Vagina (tissue), 2 donors: ENCODE measurements around the gene NUS1.

Experiments used
- POLR2A ChIP-seq, 2 donors: fragments of 450-650 bp; IDR thresholded peaks; one replicate each; pipeline ENCODE4 v1.6.1; 2017; ENCODE audit warnings: antibody characterized with exemption in 2 of 2, mild to moderate bottlenecking in 2 of 2, moderate library complexity in 2 of 2
- POLR2AphosphoS5 ChIP-seq, 2 donors: sonication (generic); formaldehyde crosslinking; IDR thresholded peaks; one replicate each; pipeline ENCODE4 v1.9.0; 2017; ENCODE audit warnings: antibody characterized with exemption in 2 of 2, mild to moderate bottlenecking in 2 of 2, low read depth in 1 of 2; ENCODE audit not compliant: insufficient read depth in 1 of 2
- TF ChIP-seq, protein P1 (sequence below), 3 experiments: fragments of 450-650 bp in 2 of 3; fragments of 200-600 bp in 1 of 3; sonication (generic) in 1 of 3; IDR thresholded peaks; one replicate each; pipeline ENCODE4 v1.5.1; 2017 to 2019; ENCODE audit warnings: antibody characterized with exemption in 3 of 3, mild to moderate bottlenecking in 2 of 3, moderate library complexity in 2 of 3

DNA sequence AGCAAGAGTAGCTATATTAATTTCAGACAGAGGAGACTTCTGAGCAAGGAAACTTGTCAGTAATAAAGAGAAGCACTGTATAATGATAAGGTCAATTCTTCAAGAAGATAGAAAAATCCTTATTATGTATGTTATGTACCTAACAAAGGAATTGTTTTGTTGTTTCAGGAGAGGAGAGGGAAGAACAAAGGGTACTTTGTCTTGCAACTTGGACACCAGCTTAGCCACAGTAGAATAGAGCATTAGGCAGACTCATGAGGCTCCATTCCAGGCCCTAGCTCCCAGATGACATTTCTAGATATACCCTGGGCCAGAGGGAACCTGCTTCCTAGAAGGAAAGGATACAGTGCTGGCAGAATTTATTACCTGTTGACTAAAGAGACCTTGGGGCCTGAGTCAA, 6.5 kb upstream of the NUS1 start:
- TF ChIP-seq POLR2A (IDR thresholded peaks at IDR 0.05) (no peak), POLR2AphosphoS5 (IDR thresholded peaks at IDR 0.05; ENCODE audit: insufficient read depth in 1 of 2, low read depth in 1 of 2) (no peak)
- TF ChIP-seq, protein P1, sequence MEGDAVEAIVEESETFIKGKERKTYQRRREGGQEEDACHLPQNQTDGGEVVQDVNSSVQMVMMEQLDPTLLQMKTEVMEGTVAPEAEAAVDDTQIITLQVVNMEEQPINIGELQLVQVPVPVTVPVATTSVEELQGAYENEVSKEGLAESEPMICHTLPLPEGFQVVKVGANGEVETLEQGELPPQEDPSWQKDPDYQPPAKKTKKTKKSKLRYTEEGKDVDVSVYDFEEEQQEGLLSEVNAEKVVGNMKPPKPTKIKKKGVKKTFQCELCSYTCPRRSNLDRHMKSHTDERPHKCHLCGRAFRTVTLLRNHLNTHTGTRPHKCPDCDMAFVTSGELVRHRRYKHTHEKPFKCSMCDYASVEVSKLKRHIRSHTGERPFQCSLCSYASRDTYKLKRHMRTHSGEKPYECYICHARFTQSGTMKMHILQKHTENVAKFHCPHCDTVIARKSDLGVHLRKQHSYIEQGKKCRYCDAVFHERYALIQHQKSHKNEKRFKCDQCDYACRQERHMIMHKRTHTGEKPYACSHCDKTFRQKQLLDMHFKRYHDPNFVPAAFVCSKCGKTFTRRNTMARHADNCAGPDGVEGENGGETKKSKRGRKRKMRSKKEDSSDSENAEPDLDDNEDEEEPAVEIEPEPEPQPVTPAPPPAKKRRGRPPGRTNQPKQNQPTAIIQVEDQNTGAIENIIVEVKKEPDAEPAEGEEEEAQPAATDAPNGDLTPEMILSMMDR (IDR thresholded peaks at IDR 0.05): no peak
